Neural cell (in vitro differentiated cells): Measurements from ENCODE around the gene TIE1. TPM values are rescaled to one million over a fixed set of nuclear protein-coding genes. Genes with fewer than 3 reads are reported as not detected.

Experiments used
- H2AFZ ChIP-seq: fragments of 200-600, 300-800 bp; sonication (generic), shearing (Covaris generic); 2 replicates; pipeline ENCODE4 v1.6.0; 2014; ENCODE audit warnings: low read depth, mild to moderate bottlenecking, antibody characterized with exemption, low read length, moderate library complexity
- H3F3A ChIP-seq: fragments of 200-600 bp; shearing (Covaris generic); 2 replicates; pipeline ENCODE4 v1.6.1; 2016; ENCODE audit warnings: mild to moderate bottlenecking, moderate library complexity, mixed read lengths, antibody characterized with exemption, low read length; ENCODE audit not compliant: insufficient read depth, poor library complexity, severe bottlenecking
- H3K27ac ChIP-seq: fragments of 200-600, 300-800 bp; sonication (generic), shearing (Covaris generic); 2 replicates; pipeline ENCODE4 v1.5.1; 2014; ENCODE audit warnings: mild to moderate bottlenecking, low read length, moderate library complexity
- H3K27me3 ChIP-seq: fragments of 300-800, 200-600 bp; sonication (generic), shearing (Covaris generic); 2 replicates; pipeline ENCODE4 v1.6.0; 2014; ENCODE audit warnings: mild to moderate bottlenecking, low read depth, low read length, moderate library complexity; ENCODE audit not compliant: insufficient read depth
- H3K36me3 ChIP-seq: fragments of 300-800, 200-600 bp; sonication (generic), shearing (Covaris generic); 2 replicates; pipeline ENCODE4 v1.5.1; 2014; ENCODE audit warnings: mild to moderate bottlenecking, antibody characterized with exemption, low read length, moderate library complexity; ENCODE audit not compliant: insufficient read depth
- H3K4me2 ChIP-seq: fragments of 300-800, 200-600 bp; sonication (generic), shearing (Covaris generic); 2 replicates; pipeline ENCODE4 v1.6.0; 2014; ENCODE audit warnings: mild to moderate bottlenecking, low read length
- H3K4me3 ChIP-seq: fragments of 300-800, 200-600 bp; sonication (generic), shearing (Covaris generic); 2 replicates; pipeline ENCODE4 v1.5.1; 2014; ENCODE audit warnings: mild to moderate bottlenecking, low read length, moderate library complexity
- H3K79me2 ChIP-seq: fragments of 200-600 bp; shearing (Covaris generic); replicated peaks from 2 replicates; pipeline ENCODE4 v1.6.0; 2014; ENCODE audit warnings: mild to moderate bottlenecking, low read length, moderate library complexity; ENCODE audit not compliant: insufficient read depth
- H3K9ac ChIP-seq: fragments of 300-800, 200-600 bp; sonication (generic), shearing (Covaris generic); 2 replicates; pipeline ENCODE4 v1.6.1; 2016; ENCODE audit warnings: mild to moderate bottlenecking, low read length, mixed read lengths
- H3K9me2 ChIP-seq: fragments of 200-600 bp; shearing (Covaris generic); 2 replicates; pipeline ENCODE4 v1.6.1; 2016; ENCODE audit warnings: mild to moderate bottlenecking, low read length, mixed read lengths; ENCODE audit not compliant: insufficient read depth
- H3K9me3 ChIP-seq: fragments of 200-600, 300-800 bp; sonication (generic), shearing (Covaris generic); 2 replicates; pipeline ENCODE4 v1.6.1; 2016; ENCODE audit warnings: mild to moderate bottlenecking, mixed run types, low read length, moderate library complexity, mixed read lengths
- H4K20me1 ChIP-seq: fragments of 200-600 bp; shearing (Covaris generic); 2 replicates; pipeline ENCODE4 v1.6.1; 2016; ENCODE audit warnings: mild to moderate bottlenecking, mixed run types; ENCODE audit not compliant: insufficient read depth
- EP300 ChIP-seq: fragments of 450-650 bp; conservative IDR thresholded peaks from 2 replicates; pipeline ENCODE4 v1.6.1; 2014; ENCODE audit warnings: antibody characterized with exemption, mild to moderate bottlenecking, moderate library complexity; ENCODE audit not compliant: poor library complexity, severe bottlenecking
- EZH2 ChIP-seq: fragments of 200-600, 300-800 bp; shearing (Covaris generic), sonication (generic); IDR thresholded peaks from 2 replicates; pipeline ENCODE4 v1.6.1; 2014; ENCODE audit warnings: antibody characterized with exemption, low read length, borderline replicate concordance, mild to moderate bottlenecking; ENCODE audit not compliant: insufficient read depth, poor library complexity, severe bottlenecking
- MXI1 ChIP-seq: fragments of 450-650 bp; conservative IDR thresholded peaks from 2 replicates; pipeline ENCODE4 v1.6.1; 2014; ENCODE audit warnings: antibody characterized with exemption, mild to moderate bottlenecking; ENCODE audit not compliant: poor library complexity, severe bottlenecking
- POLR2AphosphoS5 ChIP-seq: IDR thresholded peaks from 2 replicates; pipeline ENCODE4 v1.6.1; 2012
- RAD21 ChIP-seq: fragments of 450-650 bp; conservative IDR thresholded peaks from 2 replicates; pipeline ENCODE4 v1.6.1; 2014; ENCODE audit warnings: antibody characterized with exemption, mild to moderate bottlenecking, moderate library complexity
- SMC3 ChIP-seq: fragments of 450-650 bp; conservative IDR thresholded peaks from 2 replicates; pipeline ENCODE4 v1.6.1; 2014; ENCODE audit warnings: antibody characterized with exemption, mild to moderate bottlenecking, moderate library complexity; ENCODE audit not compliant: poor library complexity
- TAF1 ChIP-seq: IDR thresholded peaks from 2 replicates; pipeline ENCODE4 v1.6.1; 2012; ENCODE audit warnings: low read depth
- polyA plus RNA-seq: library from polyadenylated mRNA; depleted of rRNA; stranded (reverse); fragments of >200 nt; gene quantifications from 2 replicates; pipeline ENCODE4 v1.2.3, GENCODE V29; 2014
- TF ChIP-seq, protein P1 (sequence below): fragments of 450-650 bp; IDR thresholded peaks from 2 replicates; pipeline ENCODE4 v1.5.1; 2014; ENCODE audit warnings: antibody characterized with exemption, mild to moderate bottlenecking, moderate library complexity; ENCODE audit not compliant: poor library complexity, severe bottlenecking
- TF ChIP-seq, protein P2 (sequence below): IDR thresholded peaks from 2 replicates; pipeline ENCODE4 v1.6.1; 2012; ENCODE audit warnings: borderline replicate concordance

Gene TIE1
- polyA plus RNA-seq, 1 donor from 2014 or later: not detected

GRCh38 chr1:43308635-43309404 is 8.0 kb downstream of the TIE1 start:
- Histone ChIP-seq H2AFZ (no peak overlapping the region), H4K20me1 (no peaks in the 10 kb centered on the region), H3K4me3 (no peak overlapping the region), H3K27me3 (no peaks in the 10 kb centered on the region), H3K9me3 (no peaks in the 10 kb centered on the region), H3F3A (no peaks in the 10 kb centered on the region), H3K9me2 (no peaks in the 10 kb centered on the region), H3K79me2 (no peaks in the 10 kb centered on the region), H3K36me3 (no peaks in the 10 kb centered on the region), H3K4me2 (no peak overlapping the region), H3K9ac (no peak overlapping the region), H3K27ac (no peak overlapping the region)
- TF ChIP-seq EZH2 (no peak), RAD21 (no peak), MXI1 (no peak), TAF1 (no peak), SMC3 (no peak), EP300 (no peak), POLR2AphosphoS5 (no peak)
- TF ChIP-seq, protein P1, sequence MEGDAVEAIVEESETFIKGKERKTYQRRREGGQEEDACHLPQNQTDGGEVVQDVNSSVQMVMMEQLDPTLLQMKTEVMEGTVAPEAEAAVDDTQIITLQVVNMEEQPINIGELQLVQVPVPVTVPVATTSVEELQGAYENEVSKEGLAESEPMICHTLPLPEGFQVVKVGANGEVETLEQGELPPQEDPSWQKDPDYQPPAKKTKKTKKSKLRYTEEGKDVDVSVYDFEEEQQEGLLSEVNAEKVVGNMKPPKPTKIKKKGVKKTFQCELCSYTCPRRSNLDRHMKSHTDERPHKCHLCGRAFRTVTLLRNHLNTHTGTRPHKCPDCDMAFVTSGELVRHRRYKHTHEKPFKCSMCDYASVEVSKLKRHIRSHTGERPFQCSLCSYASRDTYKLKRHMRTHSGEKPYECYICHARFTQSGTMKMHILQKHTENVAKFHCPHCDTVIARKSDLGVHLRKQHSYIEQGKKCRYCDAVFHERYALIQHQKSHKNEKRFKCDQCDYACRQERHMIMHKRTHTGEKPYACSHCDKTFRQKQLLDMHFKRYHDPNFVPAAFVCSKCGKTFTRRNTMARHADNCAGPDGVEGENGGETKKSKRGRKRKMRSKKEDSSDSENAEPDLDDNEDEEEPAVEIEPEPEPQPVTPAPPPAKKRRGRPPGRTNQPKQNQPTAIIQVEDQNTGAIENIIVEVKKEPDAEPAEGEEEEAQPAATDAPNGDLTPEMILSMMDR: no peak
- TF ChIP-seq, protein P2, sequence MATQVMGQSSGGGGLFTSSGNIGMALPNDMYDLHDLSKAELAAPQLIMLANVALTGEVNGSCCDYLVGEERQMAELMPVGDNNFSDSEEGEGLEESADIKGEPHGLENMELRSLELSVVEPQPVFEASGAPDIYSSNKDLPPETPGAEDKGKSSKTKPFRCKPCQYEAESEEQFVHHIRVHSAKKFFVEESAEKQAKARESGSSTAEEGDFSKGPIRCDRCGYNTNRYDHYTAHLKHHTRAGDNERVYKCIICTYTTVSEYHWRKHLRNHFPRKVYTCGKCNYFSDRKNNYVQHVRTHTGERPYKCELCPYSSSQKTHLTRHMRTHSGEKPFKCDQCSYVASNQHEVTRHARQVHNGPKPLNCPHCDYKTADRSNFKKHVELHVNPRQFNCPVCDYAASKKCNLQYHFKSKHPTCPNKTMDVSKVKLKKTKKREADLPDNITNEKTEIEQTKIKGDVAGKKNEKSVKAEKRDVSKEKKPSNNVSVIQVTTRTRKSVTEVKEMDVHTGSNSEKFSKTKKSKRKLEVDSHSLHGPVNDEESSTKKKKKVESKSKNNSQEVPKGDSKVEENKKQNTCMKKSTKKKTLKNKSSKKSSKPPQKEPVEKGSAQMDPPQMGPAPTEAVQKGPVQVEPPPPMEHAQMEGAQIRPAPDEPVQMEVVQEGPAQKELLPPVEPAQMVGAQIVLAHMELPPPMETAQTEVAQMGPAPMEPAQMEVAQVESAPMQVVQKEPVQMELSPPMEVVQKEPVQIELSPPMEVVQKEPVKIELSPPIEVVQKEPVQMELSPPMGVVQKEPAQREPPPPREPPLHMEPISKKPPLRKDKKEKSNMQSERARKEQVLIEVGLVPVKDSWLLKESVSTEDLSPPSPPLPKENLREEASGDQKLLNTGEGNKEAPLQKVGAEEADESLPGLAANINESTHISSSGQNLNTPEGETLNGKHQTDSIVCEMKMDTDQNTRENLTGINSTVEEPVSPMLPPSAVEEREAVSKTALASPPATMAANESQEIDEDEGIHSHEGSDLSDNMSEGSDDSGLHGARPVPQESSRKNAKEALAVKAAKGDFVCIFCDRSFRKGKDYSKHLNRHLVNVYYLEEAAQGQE: no peak

GRCh38 chr1:43309405-43310025 is 8.7 kb downstream of the TIE1 start:
- no peak overlapping the region for H3K27ac ChIP-seq
- H3F3A ChIP-seq: no peaks in the 10 kb centered on the region
- no peaks in the 10 kb centered on the region for H3K9me3 ChIP-seq
- H3K4me2 ChIP-seq: no peak overlapping the region
- no peak overlapping the region for H3K9ac ChIP-seq
- no peak for TF ChIP-seq RAD21
- TF ChIP-seq TAF1: no peak
- no peak for TF ChIP-seq EZH2
- no peak for TF ChIP-seq POLR2AphosphoS5
- no peak for TF ChIP-seq MXI1
- TF ChIP-seq SMC3: no peak
- TF ChIP-seq, protein P2: no peak
- TF ChIP-seq, protein P1: no peak
- no peak for TF ChIP-seq EP300
- H3K79me2 ChIP-seq: no peaks in the 10 kb centered on the region
- H3K4me3 ChIP-seq: no peak overlapping the region
- H3K27me3 ChIP-seq: no peaks in the 10 kb centered on the region
- H2AFZ ChIP-seq: no peak overlapping the region
- H3K36me3 ChIP-seq: no peaks in the 10 kb centered on the region
- H3K9me2 ChIP-seq: no peaks in the 10 kb centered on the region
- H4K20me1 ChIP-seq: no peaks in the 10 kb centered on the region
